Psoas muscle (tissue), 8 donors: Measurements from ENCODE around the gene DUSP11. TPM values are rescaled to one million over a fixed set of nuclear protein-coding genes. Genes with fewer than 3 reads are reported as not detected.
"Not testable (repeated sequence)": the region's sequence is repeated elsewhere in the genome, so short reads cannot be mapped to it uniquely, and the experiment has no call there.

Experiments
- ATAC-seq, 4 donors: fragments of 200-7000 bp; cut with Tn5 transposase; one replicate each; pipeline ENCODE4 v1.9.1; 2020; ENCODE audit warnings: moderate library complexity in 3 of 4, mild to moderate bottlenecking in 2 of 4
- DNase-seq, 2 donors: peaks; one replicate each; pipeline ENCODE4 v3.0.0-alpha.2; 2020
- H3K27ac ChIP-seq: fragments of 200-600 bp; one replicate; pipeline ENCODE4 v1.8.0; 2022
- H3K27me3 ChIP-seq, 3 donors: fragments of 200-600 bp in 1 of 3; one replicate each; pipeline versions ENCODE4 v1.6.1 to v1.8.0; 2013 to 2022; ENCODE audit warnings: low read length in 2 of 3, mild to moderate bottlenecking in 2 of 3, moderate library complexity in 1 of 3; ENCODE audit not compliant: insufficient read depth in 3 of 3
- H3K36me3 ChIP-seq, 2 donors: fragments of 200-600 bp in 1 of 2; one replicate each; pipeline versions ENCODE4 v1.6.1 to v1.8.0; 2013 to 2022; ENCODE audit warnings: low read depth in 1 of 2, mild to moderate bottlenecking in 1 of 2, moderate library complexity in 1 of 2; ENCODE audit not compliant: insufficient read depth in 1 of 2
- H3K4me1 ChIP-seq: fragments of 200-600 bp; one replicate; pipeline ENCODE4 v1.8.0; 2022
- H3K4me3 ChIP-seq: fragments of 200-600 bp; one replicate; pipeline ENCODE4 v1.8.0; 2022; ENCODE audit warnings: mild to moderate bottlenecking
- H3K9me3 ChIP-seq: fragments of 200-600 bp; one replicate; pipeline ENCODE4 v1.8.0; 2022
- WGBS, 3 donors: extraction: QIAGEN DNeasy Blood & Tissue Kit; methylation state at CpG; one replicate each; pipeline versions ENCODE4 v1.1.6 to v1.1.7; 2013; 5-methylcytosine and 5-hydroxymethylcytosine counted together
- intact Hi-C, 2 donors: fragments of 100-400 bp; cut with DNase I; formaldehyde crosslinking; loops; one replicate each; pipeline versions ENCODE4 v1.11.0 to v1.14.2; 2022
- polyA plus RNA-seq, 3 donors: library from polyadenylated mRNA; stranded (reverse); fragments of 200-250 nt; gene quantifications; one replicate each; pipeline ENCODE4 v1.2.3, GENCODE V29; 2013
- total RNA-seq, 4 donors: library from RNA; stranded (reverse); fragmentation: NEBNext Ultra II Directional in 2 of 4; extraction: Animal tissue kit (Norgen Biotek cat#: 25700) in 2 of 4; gene quantifications; one replicate each; pipeline versions ENCODE4 v1.2.1 to v1.2.4, GENCODE V29; 2021 to 2023
- TF ChIP-seq, protein P1 (sequence below): fragments of 200-600 bp; IDR thresholded peaks from one replicate; pipeline ENCODE4 v1.8.0; 2022; ENCODE audit warnings: antibody characterized with exemption
- donor health status: healthy with polysubstance abuse.
- donor health status: DM: no; HTN: no; CAD: no; lungs with moderate emphysema.
- donor health status: Bipolar disorder and iron deficiency.
- donor health status: healthy.
- donor health status: DM: yes; HTN: yes; CAD: no.
- donor health status: DM: no; HTN: no; CAD: no.
- donor health status: DM: no; HTN: no; CAD: no.
- donor health status: DM: yes; HTN: yes; CAD: no.

The DUSP11 gene
- total and polyA plus RNA-seq, 7 donors: 8.9 to 21.4 (median 14.2) TPM

DNA sequence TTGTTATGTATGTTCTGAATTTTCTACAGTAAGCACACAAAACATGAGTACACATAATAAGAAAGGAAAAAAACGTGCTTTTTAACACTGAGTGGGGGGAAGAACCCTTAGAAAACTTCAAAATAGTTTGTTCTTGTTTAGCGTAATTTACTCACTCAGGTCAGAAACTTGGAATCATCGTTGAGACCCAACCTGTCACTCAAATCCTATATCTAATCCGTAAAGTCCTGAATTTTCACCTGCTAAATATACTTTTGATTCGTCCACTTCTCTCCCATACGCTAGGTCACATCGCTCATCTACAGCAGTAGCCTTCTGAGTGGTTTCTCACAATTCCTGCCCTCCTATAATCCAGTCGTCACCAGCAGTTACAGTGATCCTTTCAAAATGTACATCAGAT lies 43.5 kb downstream of the DUSP11 start:
- DNase-seq (no peak), ATAC-seq (no peak)
- WGBS, 3 donors: 14 to 16% (median 14%) methylated on average over 8 of the region's 8 CpGs
- H3K9me3 ChIP-seq: no peaks in the 10 kb centered on the region
- peaks cover 20% of the 10 kb centered on the region for H3K4me1 ChIP-seq
- TF ChIP-seq, protein P1, sequence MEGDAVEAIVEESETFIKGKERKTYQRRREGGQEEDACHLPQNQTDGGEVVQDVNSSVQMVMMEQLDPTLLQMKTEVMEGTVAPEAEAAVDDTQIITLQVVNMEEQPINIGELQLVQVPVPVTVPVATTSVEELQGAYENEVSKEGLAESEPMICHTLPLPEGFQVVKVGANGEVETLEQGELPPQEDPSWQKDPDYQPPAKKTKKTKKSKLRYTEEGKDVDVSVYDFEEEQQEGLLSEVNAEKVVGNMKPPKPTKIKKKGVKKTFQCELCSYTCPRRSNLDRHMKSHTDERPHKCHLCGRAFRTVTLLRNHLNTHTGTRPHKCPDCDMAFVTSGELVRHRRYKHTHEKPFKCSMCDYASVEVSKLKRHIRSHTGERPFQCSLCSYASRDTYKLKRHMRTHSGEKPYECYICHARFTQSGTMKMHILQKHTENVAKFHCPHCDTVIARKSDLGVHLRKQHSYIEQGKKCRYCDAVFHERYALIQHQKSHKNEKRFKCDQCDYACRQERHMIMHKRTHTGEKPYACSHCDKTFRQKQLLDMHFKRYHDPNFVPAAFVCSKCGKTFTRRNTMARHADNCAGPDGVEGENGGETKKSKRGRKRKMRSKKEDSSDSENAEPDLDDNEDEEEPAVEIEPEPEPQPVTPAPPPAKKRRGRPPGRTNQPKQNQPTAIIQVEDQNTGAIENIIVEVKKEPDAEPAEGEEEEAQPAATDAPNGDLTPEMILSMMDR: no peak
- H3K27me3 ChIP-seq: no peaks in the 10 kb centered on the region
- intact Hi-C loops: loop anchor here (2.0 to 10.0 kb wide), 2 partner anchors 720 to 728 kb away; partner anchors contain the start of gene MOGS (in 1 of the 2)
- peak overlapping the region; percentile 71 for H3K4me3 ChIP-seq
- H3K36me3 ChIP-seq: peaks cover 0 to 32% of the 10 kb centered on the region in 2 donors
- peak overlapping the region; percentile 75 for H3K27ac ChIP-seq

DNA sequence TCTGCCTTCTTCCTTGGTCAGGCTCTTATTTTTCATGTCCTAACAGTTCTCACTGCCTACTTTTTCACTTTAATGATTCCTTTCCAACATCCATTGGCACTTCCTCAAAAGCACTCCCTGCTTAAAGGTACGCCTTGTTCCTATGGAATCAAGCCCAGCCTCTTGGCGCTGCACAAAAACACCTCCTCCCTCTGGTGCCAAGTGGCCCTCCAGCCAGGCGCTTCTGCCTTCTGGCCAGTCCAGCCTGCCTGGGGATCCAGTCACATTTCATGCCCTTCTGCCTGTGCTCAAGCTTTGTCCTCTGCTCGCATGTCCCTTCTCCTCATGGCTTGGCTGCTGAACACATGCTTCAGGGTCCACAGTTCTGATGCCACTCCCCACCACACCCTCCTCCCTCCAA lies 49.1 kb downstream of the DUSP11 start:
- TF ChIP-seq, protein P1: no peak
- DNase-seq (peak in 1 of 2 donors; percentile 90), ATAC-seq (peak; percentile 48 to 100 (median 90))
- Histone ChIP-seq H3K27ac (peak overlapping the region; percentile 40), H3K27me3 (no peaks in the 10 kb centered on the region), H3K4me3 (no peak overlapping the region), H3K9me3 (no peaks in the 10 kb centered on the region), H3K36me3 (peaks cover 2 to 62% of the 10 kb centered on the region in 2 donors), H3K4me1 (peaks cover 14% of the 10 kb centered on the region)
- intact Hi-C loops: loop anchor here in 1 of 2 donors (10.0 kb wide), 1 partner anchor 734 kb away; the partner anchor contains the start of gene MOGS
- 29 to 55% (median 38%) methylated on average over 4 of the region's 4 CpGs for whole genome bisulfite sequencing, 3 donors

DNA sequence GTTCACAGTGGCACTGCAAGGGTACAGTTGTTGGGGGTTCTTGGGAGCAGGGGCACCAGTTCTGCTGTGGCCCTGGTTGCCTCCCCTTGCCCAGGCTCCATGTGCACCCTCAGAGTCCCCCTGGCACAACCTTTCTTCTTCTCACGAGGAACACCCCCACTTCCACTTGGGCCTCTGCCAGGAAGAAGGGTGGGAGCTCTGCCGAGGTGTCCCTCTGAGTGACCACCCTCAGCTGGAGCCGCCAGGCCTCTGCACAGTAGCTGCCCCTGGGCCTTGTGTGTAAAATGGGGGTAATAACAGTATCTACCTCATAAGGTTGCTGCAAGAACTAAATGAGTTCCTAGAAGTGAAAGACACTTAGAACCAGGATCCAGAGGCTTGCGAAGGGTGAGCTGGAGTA lies 51.2 kb downstream of the DUSP11 start:
- TF ChIP-seq, protein P1: no peak
- Histone ChIP-seq H3K27ac (no peak overlapping the region), H3K4me3 (no peak overlapping the region), H3K9me3 (no peaks in the 10 kb centered on the region), H3K27me3 (no peaks in the 10 kb centered on the region), H3K36me3 (peaks cover 2 to 53% of the 10 kb centered on the region in 2 donors), H3K4me1 (peaks cover 8% of the 10 kb centered on the region)
- WGBS, 3 donors: 69 to 79% (median 73%) methylated on average over 4 of the region's 4 CpGs
- no peak for DNase-seq
- intact Hi-C loops: no loop called here
- no peak for ATAC-seq

DNA sequence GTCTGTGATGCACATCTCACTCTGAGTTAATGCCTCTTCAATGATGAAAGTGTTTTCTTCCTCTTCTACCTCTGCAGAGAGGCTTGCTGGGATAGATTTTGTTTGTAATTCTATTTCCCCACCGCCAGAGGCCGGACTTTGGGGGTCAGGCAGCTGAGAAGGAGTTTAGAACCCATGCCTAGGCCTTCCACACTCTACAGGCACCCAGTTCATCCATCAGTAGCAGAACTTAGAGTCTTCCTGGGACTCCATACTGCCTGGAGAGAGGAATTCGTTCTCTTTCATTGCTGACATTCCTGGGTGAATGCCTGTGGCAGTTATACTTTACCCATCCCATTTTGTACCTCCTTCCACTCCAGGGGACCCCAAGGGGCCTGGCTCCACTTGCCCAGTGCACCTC lies 51.9 kb downstream of the DUSP11 start:
- 58 to 81% (median 67%) methylated on average over 3 of the region's 3 CpGs for WGBS, 3 donors
- Histone ChIP-seq H3K9me3 (no peaks in the 10 kb centered on the region), H3K27ac (no peak overlapping the region), H3K36me3 (peaks cover 2 to 47% of the 10 kb centered on the region in 2 donors), H3K27me3 (no peaks in the 10 kb centered on the region), H3K4me1 (peaks cover 8% of the 10 kb centered on the region), H3K4me3 (no peak overlapping the region)
- no peak for ATAC-seq
- no peak for DNase-seq
- TF ChIP-seq, protein P1: no peak
- intact Hi-C loops: no loop called here

DNA sequence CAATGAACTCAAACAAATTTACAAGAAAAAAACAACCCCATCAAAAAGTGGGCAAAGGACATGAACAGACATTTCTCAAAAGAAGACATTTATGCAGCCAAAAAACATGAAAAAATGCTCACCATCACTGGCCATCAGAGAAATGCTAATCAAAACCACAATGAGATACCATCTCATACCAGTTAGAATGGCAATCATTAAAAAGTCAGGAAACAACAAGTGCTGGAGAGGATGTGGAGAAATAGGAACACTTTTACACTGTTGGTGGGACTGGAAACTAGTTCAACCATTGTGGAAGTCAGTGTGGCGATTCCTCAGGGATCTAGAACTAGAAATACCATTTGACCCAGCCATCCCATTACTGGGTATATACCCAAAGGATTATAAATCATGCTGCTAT lies 53.2 kb downstream of the DUSP11 start:
- H3K36me3 ChIP-seq: peaks cover 2 to 33% of the 10 kb centered on the region in 2 donors
- H3K9me3 ChIP-seq, ATAC-seq, H3K4me1 ChIP-seq, H3K27ac ChIP-seq, DNase-seq, intact Hi-C loops, H3K4me3 ChIP-seq, H3K27me3 ChIP-seq: not testable (repeated sequence)
- WGBS, 3 donors: no CpG with 5 or more reads among the region's 1 CpG
